Stimulated activated CD4-positive, alpha-beta T cell treated with anti-CD3 and anti-CD28 coated beads, Interleukin-1b, Interleukin-23, amount 100 ng/mL, for 4 hours (primary cell): ENCODE data around the gene SERP2.

Source experiments
- DNase-seq, 2 donors: peaks; one replicate each; pipeline ENCODE4 v3.0.0-alpha.2; 2020; ENCODE audit warnings: low read depth in 2 of 2

Gene SERP2

GRCh38 chr13:44355621-44356020 lies 18.0 kb upstream of the SERP2 start:
- DNase-seq = no peak

DNA sequence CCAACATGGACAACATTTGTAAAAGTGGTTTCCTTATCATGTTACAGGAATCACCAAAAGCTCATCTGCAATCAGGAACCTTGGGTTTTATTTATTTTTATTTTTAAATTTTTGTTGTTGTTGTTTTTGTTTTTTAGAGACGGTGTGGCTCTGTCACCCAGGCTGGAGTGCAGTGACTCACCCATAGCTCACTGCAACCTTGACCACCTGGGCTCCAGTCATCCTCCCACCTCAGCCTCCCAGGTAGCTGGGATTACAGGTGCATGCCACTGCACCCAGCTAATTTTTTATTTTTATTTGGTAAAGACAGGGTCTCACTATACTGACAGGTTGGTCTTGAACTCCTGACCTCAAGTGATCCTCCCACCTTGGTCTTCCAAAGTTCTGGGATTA lies 13.6 kb upstream of the SERP2 start:
- no peak for DNase-seq

- DNase-seq = no peak
These were observed 11.1 kb upstream of the SERP2 start for GRCh38 chr13:44362394-44363040.

DNA sequence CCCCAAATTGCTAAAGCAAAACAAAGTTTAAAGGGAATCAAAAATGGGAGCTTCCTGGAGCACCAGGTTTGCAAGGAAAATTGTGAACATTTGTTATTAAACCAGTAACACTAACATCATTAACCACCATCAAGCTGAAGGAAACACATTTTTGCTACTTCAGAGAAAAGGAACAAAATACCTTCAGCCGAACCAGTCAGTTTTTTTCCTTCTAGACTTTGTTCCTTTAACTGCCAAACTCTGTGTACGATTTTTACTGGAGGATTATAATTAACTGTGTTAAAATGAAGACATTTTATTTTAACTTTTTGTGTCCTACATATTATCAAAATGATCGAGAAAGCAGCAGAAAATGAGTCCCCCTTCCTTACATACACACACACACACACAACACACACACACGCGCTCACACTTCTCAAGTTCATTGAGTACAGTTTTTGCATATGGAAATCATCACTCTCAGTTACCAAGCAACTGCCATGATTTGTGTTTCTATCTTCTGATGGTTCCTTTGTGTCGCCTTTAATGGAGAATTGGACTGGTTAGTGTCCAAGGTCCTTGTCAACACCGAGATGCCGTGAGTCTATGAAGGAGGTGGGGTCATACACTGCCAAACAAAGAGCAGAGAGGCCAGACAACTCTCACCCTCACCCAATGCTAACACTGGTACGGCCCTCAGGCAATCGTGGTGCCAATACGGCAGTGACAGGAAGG lies 9.8 kb upstream of the SERP2 start:
- no peak for DNase-seq

DNA sequence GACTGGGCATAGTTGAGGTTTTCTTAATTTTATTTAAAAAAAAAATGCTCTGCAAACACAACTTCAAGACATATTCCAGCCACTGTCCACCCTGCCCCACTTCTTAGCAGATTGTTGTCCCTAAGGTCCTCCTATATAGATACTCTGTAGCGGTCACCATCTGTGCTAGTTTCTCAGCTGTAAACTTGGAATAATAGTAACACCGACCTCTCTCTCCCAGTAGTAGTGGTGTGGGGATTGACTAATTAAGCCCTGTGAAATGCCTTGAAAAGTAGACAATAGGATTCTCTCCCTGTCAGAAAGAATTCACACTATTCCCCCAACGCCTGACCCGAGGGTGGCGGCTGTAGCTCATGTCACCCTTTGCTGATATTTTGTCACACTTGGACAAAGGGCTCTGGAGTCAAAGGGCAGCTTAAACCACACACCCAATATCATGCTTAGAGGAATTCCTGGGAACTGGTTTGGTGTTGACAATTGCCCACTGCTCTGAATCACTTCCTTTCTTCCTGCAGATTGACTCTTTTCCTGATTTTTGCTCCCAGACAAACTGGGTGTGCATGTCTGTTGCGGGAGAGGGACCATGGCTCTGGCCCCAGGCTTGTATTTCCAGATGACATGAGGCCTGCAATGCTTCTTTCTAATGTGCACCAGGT lies 9.2 kb upstream of the SERP2 start:
- no peak for DNase-seq

DNA sequence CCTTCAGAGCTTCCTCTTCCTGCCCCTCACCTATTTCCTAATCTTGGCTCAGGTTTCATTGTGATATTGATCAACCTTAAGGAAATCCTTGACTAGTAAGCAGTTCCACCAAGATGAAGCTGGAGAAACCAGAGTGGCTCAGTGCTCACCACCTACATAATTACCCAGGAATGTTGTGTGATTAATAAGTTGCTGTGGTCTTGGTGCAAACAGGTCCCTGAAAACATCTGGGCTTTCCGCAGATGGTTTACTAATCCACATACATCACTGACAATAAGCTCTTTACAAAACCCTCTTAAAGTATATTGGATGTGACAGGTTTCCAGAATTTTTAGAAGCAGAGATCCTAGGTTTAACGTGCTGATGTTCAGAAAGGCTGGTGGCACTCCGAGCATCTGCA lies 8.6 kb upstream of the SERP2 start:
- DNase-seq = no peak

DNA sequence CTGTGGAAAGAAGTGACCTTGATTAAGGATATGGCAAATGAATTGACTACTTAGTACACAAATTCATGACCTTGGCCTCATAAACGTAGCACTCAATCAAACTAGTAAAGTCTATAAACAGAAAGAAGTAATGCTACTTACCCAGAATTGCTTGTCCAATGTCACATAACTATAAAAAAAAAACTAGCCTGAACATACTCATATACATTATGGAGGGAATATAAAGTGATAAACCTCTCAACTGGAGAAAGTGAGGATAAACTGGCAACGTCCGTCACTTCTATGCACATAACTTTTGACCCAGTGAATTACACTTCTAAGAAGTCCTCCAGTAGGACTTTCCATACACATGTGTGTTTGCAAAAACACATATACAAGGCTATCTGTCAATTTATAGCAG lies 7.7 kb upstream of the SERP2 start:
- no peak for DNase-seq

DNA sequence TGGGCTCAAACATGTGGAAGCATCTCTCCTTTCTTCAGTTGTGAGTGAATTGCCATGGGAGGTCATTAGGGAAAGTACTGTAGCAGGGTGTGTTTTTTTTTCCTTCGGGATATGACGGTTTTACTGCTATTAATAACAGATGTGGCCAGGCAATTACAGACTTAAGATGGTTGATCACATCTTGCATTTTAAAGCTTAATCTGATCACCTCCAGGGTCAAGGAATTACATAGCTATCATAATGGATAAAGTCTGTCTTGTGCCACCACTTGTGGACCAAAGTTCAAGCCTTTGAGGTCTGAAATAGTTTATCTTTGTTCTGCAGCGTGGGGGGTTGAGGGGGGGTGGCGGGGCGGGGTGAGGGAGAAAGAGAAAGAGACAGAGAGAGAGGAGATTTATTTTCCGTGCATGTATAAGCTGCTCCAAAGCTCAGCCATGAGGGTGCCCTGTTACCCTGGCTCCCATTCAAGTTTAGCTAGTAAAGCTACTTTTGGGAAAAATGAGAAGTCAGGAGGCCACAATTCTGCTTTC lies 5.5 kb upstream of the SERP2 start:
- DNase-seq = no peak

GRCh38 chr13:44368599-44369368 lies 4.8 kb upstream of the SERP2 start:
- DNase-seq = no peak

DNA sequence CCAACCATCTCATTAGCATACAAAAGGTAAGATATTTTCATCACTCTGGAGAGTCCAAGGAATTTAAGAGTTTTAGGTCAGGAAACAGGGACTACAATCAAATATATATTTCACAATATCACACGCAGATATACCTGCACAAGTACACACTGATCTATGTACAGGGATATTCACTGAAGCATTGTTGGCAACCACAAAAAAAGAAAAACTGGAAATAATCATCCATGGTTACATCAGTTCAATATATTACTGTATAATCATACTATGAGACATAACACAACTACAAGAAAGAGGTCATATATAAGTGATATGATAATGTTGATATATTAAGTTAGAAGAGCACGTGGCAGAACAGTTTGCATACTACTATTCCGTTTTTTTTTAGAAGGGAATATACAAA lies 2.2 kb upstream of the SERP2 start:
- no peak for DNase-seq

DNA sequence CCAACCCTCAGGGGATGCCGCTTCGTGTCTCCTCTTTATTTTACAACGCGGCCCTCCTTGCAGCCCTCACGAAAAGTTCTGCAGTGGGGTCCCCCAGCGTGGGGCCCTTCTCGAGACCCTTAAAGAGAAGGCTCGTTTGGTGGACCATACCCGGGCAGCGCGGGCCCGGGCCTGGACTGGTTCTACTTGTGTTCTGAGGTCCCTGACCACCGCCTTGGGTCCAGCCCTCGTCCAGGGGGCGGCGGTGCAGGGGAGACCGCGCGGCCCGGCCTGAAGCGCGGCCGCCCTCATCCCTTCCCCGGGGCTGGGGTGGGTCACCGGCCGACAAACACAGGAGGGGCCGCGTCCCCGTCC lies 400 bp upstream of the SERP2 start:
- no peak for DNase-seq

DNA sequence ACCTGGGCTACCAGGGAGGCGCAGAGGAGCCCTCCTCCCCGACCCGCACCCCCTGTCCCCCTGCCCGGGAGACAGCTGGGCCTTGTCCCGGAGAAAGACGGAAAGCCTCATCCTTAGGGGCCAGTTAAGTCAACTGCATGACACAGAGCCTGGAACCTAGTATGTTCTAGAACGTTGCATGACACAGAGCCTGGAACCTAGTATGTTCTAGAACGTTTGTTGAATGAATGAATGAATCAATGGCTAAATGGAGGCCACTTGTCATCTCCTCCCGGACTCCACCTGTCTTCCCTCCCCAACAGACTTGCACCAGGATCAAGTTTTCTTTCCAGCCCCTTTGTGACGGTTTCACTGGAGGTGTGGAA lies 706 bp downstream of the SERP2 start:
- DNase-seq = no peak

DNA sequence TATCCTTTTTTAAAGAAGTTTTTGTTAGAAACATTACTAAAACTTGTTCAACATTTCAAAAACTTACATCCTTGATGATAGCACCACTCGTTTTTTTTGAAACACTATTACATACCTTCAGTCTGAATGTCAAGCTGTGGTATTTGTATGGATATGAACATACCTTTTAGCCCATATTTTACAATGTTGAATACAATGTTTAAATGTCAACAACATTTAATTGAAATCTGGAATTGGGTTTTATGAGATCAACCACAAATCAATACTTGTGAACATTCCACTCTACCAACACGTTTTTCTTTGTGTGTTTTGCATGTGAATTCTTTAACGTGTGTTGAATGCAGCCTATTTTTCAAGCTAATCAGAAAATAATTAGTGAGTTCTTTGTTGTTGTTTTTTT lies 4.7 kb downstream of the SERP2 start:
- DNase-seq = no peak

DNA sequence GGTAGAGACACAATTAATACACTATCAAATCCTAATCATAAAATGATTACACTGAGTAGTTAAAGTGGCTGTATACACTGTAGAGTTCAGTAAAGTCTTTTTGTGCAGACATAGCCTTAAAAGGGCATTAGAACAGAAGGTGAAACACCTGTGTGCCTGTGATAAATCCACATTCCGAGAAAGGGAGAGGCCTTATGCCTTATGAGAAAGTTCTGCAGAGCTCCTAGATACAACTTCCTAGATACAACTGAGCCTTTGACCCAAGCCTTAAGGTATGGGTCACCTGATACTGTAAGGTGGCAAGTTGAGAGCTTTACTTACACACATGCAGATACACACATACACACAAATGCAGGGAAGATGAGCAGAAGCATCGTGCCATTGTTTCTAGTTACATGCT lies 6.3 kb downstream of the SERP2 start:
- DNase-seq = no peak

DNA sequence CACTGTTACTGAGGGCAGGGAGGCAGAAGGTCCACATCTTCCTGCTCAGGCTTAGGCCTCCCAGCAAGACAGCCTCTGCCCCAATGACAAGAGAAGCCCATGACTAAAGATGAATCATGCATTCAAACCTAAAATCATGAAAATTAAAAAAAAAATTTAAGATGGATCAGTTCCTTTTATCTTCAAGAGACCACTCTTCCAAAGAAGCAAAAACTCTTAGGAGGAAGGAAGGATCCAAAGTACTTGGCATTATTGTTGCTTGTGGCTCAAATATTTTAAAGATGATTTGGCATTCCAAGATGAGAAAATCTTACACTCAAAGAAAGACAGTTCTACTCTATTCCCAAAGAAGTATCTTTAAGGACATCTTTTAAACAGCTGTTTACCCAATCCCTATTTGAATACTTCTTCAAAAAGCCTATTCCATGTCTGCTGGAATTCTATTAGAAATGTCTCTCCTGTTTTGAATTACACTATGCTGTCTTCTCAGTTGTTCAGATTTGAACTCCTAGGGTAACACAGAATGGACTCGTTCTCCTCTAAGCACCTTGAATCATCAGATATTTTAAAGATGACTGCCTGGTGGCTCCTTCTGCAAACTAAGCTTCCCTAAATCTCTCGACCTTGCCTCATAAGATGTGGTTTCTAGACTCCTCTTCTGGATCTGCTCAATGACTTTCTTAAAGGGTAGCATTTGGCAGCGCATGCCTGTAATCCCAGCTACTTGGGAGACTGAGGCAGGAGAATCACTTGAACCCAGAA lies 7.0 kb downstream of the SERP2 start:
- DNase-seq = no peak

- no peak for DNase-seq
These were observed 9.1 kb downstream of the SERP2 start for GRCh38 chr13:44382635-44383145.

DNA sequence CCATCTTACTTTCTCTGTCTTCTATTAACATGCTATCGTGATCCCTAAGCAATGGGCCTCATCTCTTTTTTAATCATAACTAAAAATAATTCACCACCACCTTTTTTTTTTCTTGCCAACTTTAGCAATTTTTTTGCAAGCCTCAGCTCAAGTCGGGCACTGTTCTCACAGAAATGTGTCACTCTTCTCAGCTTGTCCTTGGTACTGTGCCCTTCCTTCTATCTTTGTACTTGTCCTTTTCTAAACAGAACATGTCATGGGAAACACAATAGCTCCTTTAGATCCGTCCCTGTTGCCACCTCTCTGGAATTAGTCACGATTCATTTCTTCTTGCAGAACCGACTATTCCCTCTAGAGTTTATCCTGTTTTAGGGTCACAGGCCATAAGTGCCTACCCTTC lies 10.3 kb downstream of the SERP2 start:
- DNase-seq = no peak

- no peak for DNase-seq
These were observed 11.2 kb downstream of the SERP2 start for GRCh38 chr13:44384778-44385177.

DNA sequence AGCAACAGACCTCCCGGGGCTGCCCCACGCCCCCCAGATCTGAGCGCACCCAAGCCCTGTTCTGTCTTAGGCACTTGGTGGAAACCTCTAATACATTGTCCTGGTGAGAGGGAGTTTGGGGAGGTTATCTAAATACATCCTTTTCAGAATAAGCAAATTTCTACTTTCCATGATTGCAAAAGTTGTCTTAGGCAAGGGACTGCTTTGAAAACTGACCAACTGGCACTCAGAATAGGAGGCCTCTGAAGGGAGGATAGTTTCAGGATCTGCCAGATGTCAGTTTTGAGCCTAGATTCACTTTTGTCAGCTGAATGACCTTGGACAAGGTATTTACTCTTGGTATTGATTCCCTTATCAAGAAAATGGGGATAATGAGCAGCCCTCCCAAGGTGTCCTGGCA lies 11.8 kb downstream of the SERP2 start:
- no peak for DNase-seq

DNA sequence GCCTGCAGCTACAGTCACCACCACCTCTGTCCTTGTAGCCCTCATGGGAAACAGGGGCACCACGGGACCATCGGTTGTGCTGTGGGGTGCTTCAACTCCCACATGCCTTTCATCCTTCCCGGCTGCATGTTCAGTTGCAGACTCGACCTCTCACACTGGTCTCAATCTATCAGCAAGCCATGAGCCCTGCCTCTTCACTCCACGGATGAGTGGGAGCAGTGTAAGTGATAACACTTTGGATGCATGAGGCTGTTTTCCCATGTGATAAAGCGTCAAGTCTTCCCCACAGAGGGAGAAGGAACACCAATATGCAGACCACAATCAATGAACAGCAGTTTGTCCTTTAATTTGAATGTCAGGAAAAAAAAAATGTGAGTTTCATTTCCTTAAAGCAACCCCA lies 12.2 kb downstream of the SERP2 start:
- no peak for DNase-seq

GRCh38 chr13:44386913-44387556 lies 13.4 kb downstream of the SERP2 start:
- DNase-seq = no peak
